GM18507 (cell line): ENCODE data around the gene PPP2R5A.

Experiments used
- DNase-seq: peaks from one replicate; pipeline ENCODE4 v3.0.0; 2011; ENCODE audit warnings: low read depth; ENCODE audit not compliant: insufficient read length; ENCODE audit errors: extremely low spot score
- FAIRE-seq: peaks from 2 replicates; lab custom pipeline; 2011; peaks lifted over from hg19 to GRCh38; lab: Jason Lieb, UNC

The PPP2R5A gene

DNA sequence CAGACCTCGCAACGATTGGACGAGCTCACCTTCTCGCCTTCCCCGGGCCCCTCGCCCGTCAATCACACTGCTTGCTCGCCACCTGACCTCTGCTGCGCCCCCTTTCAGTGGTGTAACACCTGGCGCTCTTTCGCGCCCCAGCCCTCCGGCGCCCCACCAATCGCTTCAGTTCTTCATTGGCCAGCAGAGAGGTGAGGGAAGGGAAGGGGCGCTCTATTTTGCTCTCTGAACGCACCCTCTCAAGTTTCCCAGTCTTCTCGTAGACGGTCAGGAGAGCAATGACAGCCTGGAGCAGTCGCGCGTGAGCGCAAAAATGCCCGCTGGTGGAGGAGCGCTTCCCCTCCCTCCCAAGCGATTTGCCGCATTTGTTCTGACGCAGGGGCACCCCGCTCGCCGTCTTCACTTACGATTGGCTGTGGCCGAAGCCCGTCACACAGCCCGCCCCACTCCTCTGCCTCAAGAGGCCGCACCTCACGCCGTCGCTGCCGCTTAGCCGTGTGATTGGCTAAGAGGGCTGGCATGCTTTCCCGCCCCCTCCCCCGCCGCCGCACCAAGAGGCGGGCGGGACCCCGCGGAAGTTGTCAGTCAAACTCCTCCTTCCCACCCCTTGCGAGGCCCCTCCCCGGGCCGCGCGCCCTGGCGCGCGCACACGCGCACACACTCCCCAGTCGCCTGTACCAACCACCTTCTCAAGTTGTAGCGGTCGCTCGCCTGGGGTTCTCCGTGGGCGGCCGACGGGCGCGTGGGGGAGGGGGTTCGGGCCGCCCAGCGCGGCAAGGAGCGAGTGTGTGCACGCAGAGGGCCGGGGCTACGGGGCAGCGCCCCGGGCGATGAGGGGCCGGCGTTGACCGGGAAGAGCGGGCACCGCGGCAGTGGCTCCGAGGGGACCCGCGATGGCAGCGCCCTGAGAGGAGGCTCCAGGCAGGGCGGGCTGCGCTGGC is at the start of gene PPP2R5A:
TSS of gene PPP2R5A (plus strand) at position 667 of the 941 bp plus-strand sequence. CDS start 701 bp downstream, outside the sequence.
- DNase-seq, result peak; percentile 93
- FAIRE-seq, result peak; percentile 99

DNA sequence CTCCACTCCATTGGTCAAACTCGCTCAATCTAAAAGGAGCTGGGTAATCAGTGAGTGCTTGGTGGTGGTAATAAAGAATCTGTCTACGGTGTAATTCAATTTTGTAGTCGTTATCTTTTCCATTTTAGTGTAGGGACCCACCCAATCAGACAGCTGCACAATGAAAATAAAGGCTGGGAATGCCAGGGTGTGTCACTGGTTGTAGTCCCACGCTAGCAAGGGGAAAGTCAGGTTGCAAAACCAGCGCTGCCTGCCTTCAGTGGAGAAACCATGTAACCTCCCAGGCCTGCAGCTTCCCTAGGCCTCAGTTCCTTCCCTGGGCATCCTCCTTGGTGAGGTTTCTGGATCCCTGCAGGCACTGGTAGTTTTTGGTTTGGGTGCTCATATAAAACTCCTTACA is 49.4 kb upstream of the PPP2R5A start:
- DNase-seq, result no peak
- FAIRE-seq, result no peak

DNA sequence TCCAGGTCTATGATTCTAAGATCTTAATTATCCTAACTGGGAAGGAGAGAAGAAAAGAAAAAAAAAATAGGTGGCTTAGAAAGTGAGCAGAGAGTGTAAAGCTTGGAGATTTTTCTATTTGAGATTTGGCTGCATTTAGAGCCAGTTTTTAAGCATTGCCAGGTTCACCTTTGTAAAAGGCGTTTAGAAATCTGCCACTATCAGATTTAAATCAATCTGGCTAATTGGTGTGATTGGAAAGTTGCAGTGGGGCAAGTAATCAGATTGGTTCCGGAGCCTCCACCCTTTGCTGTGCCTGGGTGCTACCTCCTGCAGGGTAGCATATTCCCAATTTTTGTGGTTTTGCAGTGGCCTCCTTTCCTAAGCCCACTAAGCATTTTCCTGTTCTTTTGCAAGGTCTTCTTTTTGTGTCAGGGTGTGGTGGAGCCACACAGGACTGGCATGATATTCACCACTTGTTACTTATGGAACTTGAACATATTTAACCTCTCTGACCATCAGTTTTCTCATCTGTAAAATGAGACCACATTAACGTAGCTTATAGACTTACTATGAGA is 48.5 kb upstream of the PPP2R5A start:
- no peak for FAIRE-seq

DNA sequence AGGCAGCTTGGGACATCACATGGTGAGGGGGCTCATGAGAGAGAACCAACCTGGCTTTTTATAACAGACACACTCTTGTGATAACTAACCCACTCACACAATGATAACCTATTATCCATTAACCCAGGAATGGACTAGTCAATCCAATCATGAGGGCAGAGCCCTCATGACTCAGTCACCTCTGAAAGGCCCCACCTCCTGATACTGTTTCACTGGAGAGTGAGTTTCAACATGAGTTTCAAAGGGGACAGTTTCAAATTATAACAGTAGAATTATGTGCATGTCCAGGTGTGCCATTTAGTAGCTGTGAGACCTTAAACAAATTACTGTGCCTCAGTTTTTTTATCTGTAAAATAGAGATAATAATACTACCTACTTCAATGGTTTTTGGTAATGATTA is 47.6 kb upstream of the PPP2R5A start:
- DNase-seq, result peak; percentile 33
- peak; percentile 85 for FAIRE-seq

More for the DNA sequence above, 48.5 kb upstream of the PPP2R5A start:
- DNase-seq, result no peak

DNA sequence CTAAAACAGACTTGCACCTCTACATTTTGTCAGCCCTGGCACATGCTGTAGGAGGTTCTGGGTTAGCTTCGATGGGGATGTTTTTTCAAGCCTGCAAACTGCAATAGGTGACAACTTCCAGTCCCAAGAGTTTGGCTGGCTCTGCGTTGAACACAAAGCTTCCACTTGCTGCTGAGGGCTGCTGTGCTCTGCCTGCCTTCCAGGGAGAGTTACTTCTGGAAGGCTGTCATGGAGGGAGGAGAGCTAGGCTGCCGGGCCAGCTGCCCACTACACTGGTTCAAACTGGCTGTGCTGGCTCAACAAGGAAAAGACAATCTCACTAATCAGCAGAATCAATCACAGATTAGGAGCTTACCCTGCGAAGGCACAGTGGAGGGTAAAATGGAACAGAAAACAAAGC is 46.7 kb upstream of the PPP2R5A start:
- DNase-seq, result no peak
- FAIRE-seq, result no peak

DNA sequence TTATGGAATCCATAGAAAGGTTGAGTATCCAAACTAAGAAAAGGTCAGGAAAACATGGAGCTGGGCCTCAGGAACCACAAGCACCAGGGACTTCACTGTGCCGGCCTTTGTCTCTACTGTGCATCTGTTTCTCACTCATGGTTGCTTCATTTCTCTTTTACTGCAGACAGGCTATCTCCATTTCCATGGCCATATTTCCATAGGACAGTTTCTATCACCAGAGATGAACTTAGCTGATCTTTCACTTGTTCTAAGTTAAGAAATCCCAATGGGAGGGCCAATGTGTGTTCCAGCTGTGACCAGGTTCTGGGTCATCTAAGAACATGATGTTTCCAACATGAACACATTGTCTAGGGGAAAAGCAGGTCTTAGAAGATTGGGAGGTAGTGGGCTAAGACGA is 43.7 kb upstream of the PPP2R5A start:
- DNase-seq (no peak), FAIRE-seq (no peak)

DNA sequence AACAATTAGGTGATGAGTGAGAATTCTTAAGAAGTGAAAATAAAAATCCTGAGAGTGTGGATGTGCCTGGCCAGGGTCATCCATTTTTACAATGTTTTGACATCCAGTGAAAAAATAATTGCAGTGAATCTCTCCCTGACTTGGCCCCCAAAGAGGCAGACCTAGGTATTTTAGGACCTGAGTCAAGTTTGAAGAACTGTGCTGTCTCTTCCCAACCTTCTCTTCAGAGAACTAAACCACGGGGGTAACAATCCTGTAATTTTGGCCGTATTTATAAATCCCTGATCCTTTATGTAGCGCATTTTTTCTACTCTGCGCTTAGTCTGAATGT is 43.3 kb upstream of the PPP2R5A start:
- no peak for FAIRE-seq

DNA sequence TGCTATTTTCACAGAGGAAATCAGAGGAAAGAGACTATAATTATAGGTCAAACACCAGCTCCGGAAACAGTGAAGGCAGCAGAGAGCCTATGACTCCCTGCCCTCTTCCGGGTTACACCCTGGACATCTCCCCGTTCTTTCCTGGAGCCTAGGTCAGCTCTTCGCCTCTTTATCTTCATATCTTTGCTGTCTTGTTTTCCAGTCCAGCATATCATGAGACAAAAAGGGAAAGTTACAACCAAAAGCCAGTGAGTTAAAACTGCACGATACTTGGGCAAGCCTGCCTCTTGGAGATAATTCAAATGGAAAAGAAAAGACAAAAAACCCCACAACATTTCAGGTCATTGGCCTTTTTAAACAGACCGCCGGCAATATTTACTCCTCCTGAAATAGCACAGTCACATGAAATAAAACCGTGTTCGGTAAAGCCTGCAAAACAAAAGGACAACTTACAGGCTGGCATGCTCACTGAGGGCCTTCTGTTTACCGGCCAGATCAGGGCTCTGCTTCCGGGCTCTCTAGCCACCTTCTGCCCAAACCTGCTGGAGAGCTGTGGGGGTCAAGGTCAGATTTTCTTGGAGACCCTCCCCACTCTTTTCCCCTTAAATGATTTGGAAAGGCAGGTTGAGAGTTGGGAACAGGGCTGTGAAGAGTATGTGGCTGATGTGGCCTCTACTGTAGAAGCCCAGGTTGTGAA is 42.8 kb upstream of the PPP2R5A start:
- DNase-seq (no peak), FAIRE-seq (no peak)

More for the DNA sequence above, 43.3 kb upstream of the PPP2R5A start:
- no peak for DNase-seq

DNA sequence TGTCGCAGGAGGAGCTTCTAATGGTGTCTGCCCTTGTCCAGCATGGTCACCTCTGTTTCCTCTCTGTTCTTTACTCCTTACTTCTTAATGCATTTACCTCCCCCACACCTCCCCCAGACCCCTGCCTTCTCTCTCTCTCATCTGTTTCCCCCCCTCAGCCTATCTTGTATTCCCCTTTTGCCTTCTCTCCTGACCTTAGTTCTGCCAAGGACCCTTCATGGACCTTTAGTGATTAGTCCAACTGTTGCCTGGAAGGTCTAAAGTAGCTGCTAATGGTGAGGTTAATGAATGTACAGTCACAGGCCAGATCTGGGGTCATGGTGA is 42.3 kb upstream of the PPP2R5A start:
- DNase-seq (no peak), FAIRE-seq (no peak)

DNA sequence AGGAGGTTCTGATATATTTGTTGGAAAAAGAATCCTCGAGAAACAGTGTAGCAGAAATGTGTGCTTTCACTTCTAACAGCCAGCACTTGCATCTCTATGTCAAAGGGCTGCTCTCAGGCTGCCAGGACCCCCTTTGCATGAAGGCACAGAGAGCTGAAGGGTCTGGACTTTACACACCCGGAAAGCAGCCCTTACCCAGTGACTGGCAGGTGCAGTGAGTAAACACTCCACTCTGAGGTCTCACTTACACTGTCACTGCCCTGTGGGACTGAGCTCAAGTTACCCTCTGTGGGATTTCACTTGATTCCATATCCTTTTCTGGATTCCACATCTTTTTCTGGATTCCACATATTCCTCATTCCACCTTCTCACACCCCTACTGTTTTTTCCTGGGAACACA is 40.8 kb upstream of the PPP2R5A start:
- FAIRE-seq (no peak), DNase-seq (no peak)

DNA sequence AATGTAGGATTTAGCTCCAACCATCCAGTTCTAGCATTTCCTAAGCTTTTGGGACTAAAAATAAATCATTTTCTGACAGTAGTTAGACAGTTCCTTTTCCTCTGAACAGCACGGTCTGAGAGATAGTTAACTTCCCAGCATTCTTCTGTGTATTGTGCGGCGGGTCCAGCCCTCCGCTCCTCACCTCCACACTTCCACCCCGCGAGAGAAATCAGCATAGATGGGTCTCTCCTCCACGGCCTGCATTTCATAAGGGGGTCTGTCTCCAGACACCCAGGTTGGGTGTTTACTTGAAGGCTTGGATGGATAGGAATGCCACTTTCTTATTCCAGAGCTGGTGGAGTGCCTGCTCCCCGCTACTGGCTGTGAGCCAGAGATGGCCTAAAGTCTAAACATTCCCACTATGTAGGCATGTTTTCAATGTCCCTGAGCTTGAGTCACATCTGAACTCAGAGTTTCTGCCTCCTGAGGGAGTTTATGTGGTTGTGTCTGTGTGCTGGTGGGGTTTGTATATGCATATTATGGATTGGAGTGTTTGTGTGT is 38.0 kb upstream of the PPP2R5A start:
- FAIRE-seq (no peak), DNase-seq (no peak)

DNA sequence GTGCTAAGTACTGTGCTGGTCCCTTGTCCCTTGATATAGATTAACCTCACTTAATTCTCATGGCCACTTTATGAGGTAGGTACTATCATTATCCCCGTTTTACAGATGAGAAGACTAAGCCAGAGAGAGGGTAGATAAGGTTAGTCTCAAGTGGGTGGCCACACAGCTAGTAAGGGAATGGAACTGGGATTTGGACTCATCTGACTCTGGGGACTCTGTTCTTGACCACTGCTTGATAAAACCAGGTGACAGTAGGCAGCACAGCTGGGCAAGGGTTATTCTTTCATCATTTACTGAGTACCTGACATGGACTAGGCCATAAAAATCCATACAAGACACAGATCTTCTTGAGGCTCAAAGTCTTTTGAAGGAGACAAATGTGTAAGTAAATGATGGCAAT is 37.2 kb upstream of the PPP2R5A start:
- DNase-seq, result no peak
- no peak for FAIRE-seq

DNA sequence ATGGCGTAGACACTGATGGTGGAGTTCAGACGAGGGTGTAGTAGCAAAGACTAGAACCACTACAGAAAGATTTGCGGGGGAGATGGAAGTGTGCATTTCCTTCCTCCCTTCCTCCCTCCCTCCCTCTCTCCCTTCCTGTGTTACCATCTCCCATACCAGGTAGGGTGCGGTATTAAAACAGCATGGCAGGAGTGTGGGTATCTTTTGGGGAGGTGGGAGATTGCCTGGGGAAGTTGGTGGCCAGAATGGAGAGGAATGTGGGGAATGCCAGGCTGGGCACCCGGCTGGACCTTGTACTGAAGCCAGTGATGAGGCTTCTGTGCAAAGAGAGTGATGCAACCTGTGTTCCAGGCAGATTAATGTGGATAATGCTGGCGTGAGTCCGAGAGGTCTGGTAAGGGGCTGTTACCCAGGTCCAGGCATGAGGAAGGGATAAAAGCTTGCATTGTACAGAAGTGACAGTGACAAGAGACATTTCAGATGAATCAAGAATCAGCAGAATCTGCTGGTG is 30.3 kb upstream of the PPP2R5A start:
- DNase-seq (no peak), FAIRE-seq (no peak)

DNA sequence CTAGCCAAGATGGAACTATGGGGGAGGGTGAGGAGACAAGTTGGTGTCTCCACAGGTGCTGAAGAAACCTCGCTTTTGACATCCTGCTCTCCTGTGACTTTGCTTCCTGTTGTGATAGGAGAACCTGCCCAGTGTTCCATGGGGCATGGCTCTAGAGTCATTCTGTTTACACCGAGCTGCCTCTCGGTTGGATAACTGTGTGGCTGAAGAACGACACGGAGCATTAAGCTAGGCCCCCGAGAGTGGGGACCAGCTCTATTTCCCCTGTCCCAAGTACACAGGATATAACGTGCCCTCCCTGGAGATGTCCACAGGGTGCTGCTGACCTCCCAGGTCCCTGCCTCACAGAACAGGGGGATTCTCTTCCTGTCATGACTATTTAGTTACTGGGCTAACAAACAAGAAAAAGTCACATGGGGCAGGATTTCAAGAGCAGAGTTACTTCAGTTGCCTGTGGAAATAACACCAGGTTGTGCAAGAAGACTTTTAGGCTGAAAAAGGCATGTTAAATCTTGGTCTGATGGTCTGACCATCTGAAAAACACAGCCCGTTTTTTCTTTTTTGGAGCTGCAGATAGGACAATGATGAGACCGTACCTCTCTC is 29.4 kb upstream of the PPP2R5A start:
- DNase-seq (no peak), FAIRE-seq (no peak)

DNA sequence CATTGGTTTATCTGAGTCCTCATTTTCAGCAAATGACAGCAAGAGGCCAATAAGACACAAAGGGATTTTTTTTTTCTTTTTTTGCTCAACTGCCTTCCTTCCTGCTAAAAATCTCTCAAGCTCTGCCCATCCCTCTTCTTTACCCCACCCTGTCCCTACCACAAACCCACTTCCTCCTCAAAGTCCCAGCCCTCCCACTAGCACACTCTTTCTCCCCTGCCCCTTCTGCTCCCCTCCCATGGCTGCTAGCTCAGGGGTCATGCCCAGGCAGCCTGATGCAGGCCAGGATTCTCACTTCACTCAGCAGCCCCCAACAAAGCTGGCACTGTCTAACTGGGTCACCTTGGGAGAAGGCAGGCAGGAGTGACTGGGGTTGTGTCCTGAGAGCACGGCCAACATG is 28.8 kb upstream of the PPP2R5A start:
- no peak for DNase-seq
- FAIRE-seq, result peak; percentile 29

DNA sequence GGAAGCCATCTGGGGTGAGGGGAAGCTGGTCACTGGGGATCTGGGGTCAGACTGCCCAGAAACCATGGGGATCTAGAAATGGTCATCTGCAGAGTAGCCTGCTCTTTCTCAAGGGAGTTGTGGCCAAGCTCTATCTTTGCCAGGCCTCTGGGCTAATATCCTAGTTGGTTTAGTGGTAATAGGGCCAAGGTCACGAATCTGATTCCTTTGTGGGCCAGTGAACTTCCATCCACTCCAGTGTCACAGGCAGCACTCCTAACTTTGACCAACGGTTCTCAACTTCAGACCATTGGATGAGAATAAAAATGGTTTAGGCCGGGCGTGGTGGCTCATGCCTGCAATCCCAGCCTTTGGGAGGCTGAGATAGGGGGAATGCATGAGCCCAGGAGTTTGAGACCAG is 28.1 kb upstream of the PPP2R5A start:
- FAIRE-seq, result no peak
- DNase-seq, result no peak

DNA sequence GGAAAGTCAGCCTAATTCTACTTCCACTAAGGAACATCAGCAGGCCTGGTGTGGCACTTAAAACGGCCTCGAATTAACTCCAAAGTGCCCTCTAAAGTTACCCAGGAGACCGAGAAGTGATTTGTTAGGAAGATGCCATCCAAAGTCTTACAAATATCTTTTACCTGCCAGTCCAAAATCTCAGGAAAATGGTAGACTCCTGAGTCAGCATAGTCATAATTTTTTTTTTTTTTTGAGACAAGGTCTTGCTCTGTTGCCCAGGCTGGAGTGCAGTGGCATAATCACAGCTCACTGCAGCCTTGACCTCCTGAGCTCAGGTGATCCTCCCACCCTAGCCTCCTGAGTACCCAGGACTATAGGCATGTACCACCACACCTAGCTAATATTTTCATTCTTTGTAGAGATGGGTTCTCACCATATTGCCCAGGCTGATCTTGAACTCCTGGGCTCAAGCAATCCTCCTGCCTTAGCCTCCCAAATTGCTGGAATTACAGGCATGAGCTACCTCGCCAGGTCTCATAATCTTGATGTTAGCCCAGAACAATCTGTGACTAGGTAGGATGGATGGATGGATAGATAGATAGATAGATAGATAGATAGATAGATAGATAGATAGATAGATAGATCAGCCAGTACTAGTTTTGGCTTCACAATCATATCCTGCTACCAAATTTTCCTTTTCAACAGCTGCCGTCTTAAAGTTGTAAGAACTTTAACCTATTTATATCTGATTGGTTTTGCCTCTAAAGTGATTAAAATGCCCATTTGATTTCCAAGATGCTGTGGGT is 25.3 kb upstream of the PPP2R5A start:
- DNase-seq (no peak), FAIRE-seq (no peak)

DNA sequence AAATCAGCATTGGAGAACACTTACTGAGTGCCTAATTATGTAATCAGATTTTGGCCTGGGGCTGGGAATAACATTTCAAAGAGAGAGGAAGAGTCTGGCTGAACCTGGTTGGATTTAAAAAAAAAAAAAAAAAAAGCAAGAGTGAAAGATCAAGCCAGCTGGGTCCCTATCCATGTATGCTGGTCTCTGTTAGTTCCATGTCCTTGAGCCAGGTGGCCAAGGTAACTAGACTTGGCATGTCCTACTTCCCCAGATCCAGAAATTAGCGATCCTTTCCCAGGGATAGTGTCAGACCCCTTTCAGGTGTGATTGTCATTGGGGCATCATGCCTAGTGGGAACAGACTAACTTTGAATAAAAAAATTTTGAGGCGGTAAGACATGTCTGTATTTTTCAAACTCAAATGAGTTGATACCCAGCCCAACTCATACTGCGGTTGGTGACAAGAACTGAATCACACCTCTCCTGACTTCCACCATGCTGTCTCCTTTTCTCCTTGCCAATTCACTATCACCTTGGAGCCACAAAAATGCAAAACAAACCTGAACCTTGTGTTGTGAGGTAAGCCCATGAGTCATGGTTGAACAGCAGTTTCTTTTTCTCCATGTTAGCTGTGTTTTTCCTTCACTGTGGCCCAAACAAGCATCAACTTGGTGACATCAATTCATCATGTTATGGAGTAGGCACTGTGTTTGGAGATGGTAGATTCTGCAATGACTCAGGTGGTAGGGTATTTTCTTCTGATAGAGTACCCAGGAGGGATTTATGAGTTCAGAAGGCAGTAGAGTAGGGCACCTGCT is 24.5 kb upstream of the PPP2R5A start:
- FAIRE-seq (no peak), DNase-seq (no peak)
